ENCODE data around the gene FLAD1.

DNA sequence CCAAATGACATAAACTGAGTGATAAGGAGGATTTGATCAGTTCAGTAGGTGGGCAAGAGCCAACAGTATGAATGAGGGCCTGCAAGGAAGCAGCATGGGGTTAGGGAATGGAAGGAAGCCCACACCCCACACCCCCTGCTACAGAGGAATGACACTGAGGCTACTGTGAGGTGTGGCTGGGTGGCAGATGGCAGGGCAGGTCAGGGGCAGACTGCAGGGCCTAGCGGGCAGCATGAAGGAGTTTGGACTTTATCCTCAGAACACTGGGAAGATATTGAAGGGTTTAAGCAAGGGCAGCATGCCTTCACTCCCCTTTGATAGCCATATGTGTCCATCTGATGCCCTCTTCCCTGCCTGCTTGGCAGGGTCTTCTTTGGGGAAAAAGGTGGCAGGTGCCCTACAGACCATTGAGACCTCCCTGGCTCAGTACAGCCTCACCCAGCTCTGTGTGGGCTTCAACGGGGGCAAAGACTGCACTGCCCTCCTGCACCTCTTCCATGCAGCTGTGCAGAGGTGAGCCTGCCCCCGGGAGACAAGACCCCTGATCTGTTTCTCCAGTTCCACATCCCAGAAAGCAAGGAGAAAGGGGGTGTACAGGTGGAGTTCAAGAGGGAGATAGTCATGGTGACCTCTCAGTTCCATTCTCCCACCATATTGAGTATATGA, 6.2 kb downstream of the FLAD1 start:
- TF ChIP-seq MAX (CRISPR knock-in tag; IDR thresholded peaks at IDR 0.05) (no peak), NR1H2 (CRISPR knock-in tag; IDR thresholded peaks at IDR 0.05) (no peak), NFE2L1 (CRISPR knock-in tag; IDR thresholded peaks at IDR 0.05) (no peak), ZNF121 (CRISPR knock-in tag; IDR thresholded peaks at IDR 0.05) (no peak), ELF4 (CRISPR knock-in tag; IDR thresholded peaks at IDR 0.05; ENCODE audit: low read depth) (no peak), FOXP1 (CRISPR knock-in tag; IDR thresholded peaks at IDR 0.05; ENCODE audit: borderline replicate concordance) (no peak), ZMAT4 (CRISPR knock-in tag; IDR thresholded peaks at IDR 0.05) (no peak), SP1 (CRISPR knock-in tag; conservative IDR thresholded peaks at IDR 0.05) (no peak), MXD4 (CRISPR knock-in tag; IDR thresholded peaks at IDR 0.05; ENCODE audit: borderline replicate concordance) (no peak), USF2 (CRISPR knock-in tag; IDR thresholded peaks at IDR 0.05) (no peak), CBFB (CRISPR knock-in tag; IDR thresholded peaks at IDR 0.05; ENCODE audit: low read depth) (no peak)
- TF ChIP-seq, protein P1, sequence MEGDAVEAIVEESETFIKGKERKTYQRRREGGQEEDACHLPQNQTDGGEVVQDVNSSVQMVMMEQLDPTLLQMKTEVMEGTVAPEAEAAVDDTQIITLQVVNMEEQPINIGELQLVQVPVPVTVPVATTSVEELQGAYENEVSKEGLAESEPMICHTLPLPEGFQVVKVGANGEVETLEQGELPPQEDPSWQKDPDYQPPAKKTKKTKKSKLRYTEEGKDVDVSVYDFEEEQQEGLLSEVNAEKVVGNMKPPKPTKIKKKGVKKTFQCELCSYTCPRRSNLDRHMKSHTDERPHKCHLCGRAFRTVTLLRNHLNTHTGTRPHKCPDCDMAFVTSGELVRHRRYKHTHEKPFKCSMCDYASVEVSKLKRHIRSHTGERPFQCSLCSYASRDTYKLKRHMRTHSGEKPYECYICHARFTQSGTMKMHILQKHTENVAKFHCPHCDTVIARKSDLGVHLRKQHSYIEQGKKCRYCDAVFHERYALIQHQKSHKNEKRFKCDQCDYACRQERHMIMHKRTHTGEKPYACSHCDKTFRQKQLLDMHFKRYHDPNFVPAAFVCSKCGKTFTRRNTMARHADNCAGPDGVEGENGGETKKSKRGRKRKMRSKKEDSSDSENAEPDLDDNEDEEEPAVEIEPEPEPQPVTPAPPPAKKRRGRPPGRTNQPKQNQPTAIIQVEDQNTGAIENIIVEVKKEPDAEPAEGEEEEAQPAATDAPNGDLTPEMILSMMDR (IDR thresholded peaks at IDR 0.05): no peak
- TF ChIP-seq, protein P2, sequence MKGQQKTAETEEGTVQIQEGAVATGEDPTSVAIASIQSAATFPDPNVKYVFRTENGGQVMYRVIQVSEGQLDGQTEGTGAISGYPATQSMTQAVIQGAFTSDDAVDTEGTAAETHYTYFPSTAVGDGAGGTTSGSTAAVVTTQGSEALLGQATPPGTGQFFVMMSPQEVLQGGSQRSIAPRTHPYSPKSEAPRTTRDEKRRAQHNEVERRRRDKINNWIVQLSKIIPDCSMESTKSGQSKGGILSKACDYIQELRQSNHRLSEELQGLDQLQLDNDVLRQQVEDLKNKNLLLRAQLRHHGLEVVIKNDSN (CRISPR knock-in tag; IDR thresholded peaks at IDR 0.05): no peak
- TF ChIP-seq, protein P3, sequence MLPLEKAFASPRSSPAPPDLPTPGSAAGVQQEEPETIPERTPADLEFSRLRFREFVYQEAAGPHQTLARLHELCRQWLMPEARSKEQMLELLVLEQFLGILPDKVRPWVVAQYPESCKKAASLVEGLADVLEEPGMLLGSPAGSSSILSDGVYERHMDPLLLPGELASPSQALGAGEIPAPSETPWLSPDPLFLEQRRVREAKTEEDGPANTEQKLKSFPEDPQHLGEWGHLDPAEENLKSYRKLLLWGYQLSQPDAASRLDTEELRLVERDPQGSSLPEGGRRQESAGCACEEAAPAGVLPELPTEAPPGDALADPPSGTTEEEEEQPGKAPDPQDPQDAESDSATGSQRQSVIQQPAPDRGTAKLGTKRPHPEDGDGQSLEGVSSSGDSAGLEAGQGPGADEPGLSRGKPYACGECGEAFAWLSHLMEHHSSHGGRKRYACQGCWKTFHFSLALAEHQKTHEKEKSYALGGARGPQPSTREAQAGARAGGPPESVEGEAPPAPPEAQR (CRISPR knock-in tag; IDR thresholded peaks at IDR 0.05): no peak
